Measurements from ENCODE around the gene PAX8.
"Not testable (repeated sequence)": the region's sequence is repeated elsewhere in the genome, so short reads cannot be mapped to it uniquely, and the experiment has no call there.

Gene PAX8

GRCh38 chr2:113278742-113279139 lies at the start of gene PAX8:
Gene PAX8 (minus strand): TSS chr2:113278921. CDS start chr2:113278394, 527 bp downstream.
- DNase-seq (ENCODE audit: low read depth), result no peak

GRCh38 chr2:113328043-113328442 lies 49.3 kb upstream of the PAX8 start:
- DNase-seq (ENCODE audit: low read depth), result no peak

GRCh38 chr2:113325161-113325731 lies 46.5 kb upstream of the PAX8 start:
- not testable (repeated sequence) for DNase-seq (ENCODE audit: low read depth)

- DNase-seq (ENCODE audit: low read depth), result no peak
Observed at GRCh38 chr2:113324684-113325160, 46.0 kb upstream of the PAX8 start.

GRCh38 chr2:113323129-113323528 lies 44.4 kb upstream of the PAX8 start:
- not testable (repeated sequence) for DNase-seq (ENCODE audit: low read depth)

GRCh38 chr2:113320106-113320505 lies 41.4 kb upstream of the PAX8 start:
- DNase-seq (ENCODE audit: low read depth), result not testable (repeated sequence)

- not testable (repeated sequence) for DNase-seq (ENCODE audit: low read depth)
Observed at GRCh38 chr2:113318941-113319340, 40.2 kb upstream of the PAX8 start.

GRCh38 chr2:113316085-113316484 lies 37.4 kb upstream of the PAX8 start:
- no peak for DNase-seq (ENCODE audit: low read depth)

- not testable (repeated sequence) for DNase-seq (ENCODE audit: low read depth)
Observed at GRCh38 chr2:113314663-113315062, 35.9 kb upstream of the PAX8 start.

GRCh38 chr2:113314176-113314575 lies 35.5 kb upstream of the PAX8 start:
- DNase-seq (ENCODE audit: low read depth), result not testable (repeated sequence)

GRCh38 chr2:113311781-113312180 lies 33.1 kb upstream of the PAX8 start:
- not testable (repeated sequence) for DNase-seq (ENCODE audit: low read depth)

- DNase-seq (ENCODE audit: low read depth), result not testable (repeated sequence)
Observed at GRCh38 chr2:113311191-113311590, 32.5 kb upstream of the PAX8 start.

GRCh38 chr2:113309655-113310387 lies 31.1 kb upstream of the PAX8 start:
- DNase-seq (ENCODE audit: low read depth), result no peak

- DNase-seq (ENCODE audit: low read depth), result not testable (repeated sequence)
Observed at GRCh38 chr2:113308784-113309183, 30.1 kb upstream of the PAX8 start.

- not testable (repeated sequence) for DNase-seq (ENCODE audit: low read depth)
Observed at GRCh38 chr2:113306207-113306606, 27.5 kb upstream of the PAX8 start.

- not testable (repeated sequence) for DNase-seq (ENCODE audit: low read depth)
Observed at GRCh38 chr2:113305749-113306148, 27.0 kb upstream of the PAX8 start.

- no peak for DNase-seq (ENCODE audit: low read depth)
Observed at GRCh38 chr2:113305146-113305545, 26.4 kb upstream of the PAX8 start.

- DNase-seq (ENCODE audit: low read depth), result no peak
Observed at GRCh38 chr2:113304702-113305101, 26.0 kb upstream of the PAX8 start.

- DNase-seq (ENCODE audit: low read depth), result not testable (repeated sequence)
Observed at GRCh38 chr2:113302216-113302980, 23.7 kb upstream of the PAX8 start.

GRCh38 chr2:113300281-113300680 lies 21.6 kb upstream of the PAX8 start:
- DNase-seq (ENCODE audit: low read depth), result no peak

GRCh38 chr2:113298176-113298575 lies 19.5 kb upstream of the PAX8 start:
- DNase-seq (ENCODE audit: low read depth), result no peak

GRCh38 chr2:113297590-113297989 lies 18.9 kb upstream of the PAX8 start:
- DNase-seq (ENCODE audit: low read depth), result peak; percentile 4

- DNase-seq (ENCODE audit: low read depth), result no peak
Observed at GRCh38 chr2:113291191-113291590, 12.5 kb upstream of the PAX8 start.
